Left lobe of liver (tissue), 2 donors: ENCODE data around the gene SERGEF. TPM values are rescaled to one million over a fixed set of nuclear protein-coding genes. Genes with fewer than 3 reads are reported as not detected.
"Not testable (repeated sequence)": the region's sequence is repeated elsewhere in the genome, so short reads cannot be mapped to it uniquely, and the experiment has no call there.

ENCODE experiments used
- ATAC-seq: fragments of 200-7000 bp; cut with Tn5 transposase; one replicate; pipeline ENCODE4 v1.9.1; 2020; ENCODE audit warnings: mild to moderate bottlenecking, moderate library complexity
- DNase-seq: peaks from one replicate; pipeline ENCODE4 v3.0.0-alpha.2; 2020; ENCODE audit warnings: low spot score
- total RNA-seq: library from RNA; stranded (reverse); gene quantifications from one replicate; pipeline ENCODE4 v1.2.1, GENCODE V29; 2021
- donor health status: DM: no; HTN: no; CAD: no; lungs with moderate emphysema.
- donor health status: DM: no; HTN: yes; CAD: no.

The SERGEF gene
- total RNA-seq, 1 donor from 2014 or later, result 13.7 TPM

- ATAC-seq, result no peak
- DNase-seq, result no peak
Observed at GRCh38 chr11:18001191-18001590, 11.7 kb downstream of the SERGEF start.

GRCh38 chr11:18000760-18001159, 12.1 kb downstream of the SERGEF start:
- ATAC-seq (peak; percentile 92), DNase-seq (no peak)

- not testable (repeated sequence) for ATAC-seq, DNase-seq
Observed at GRCh38 chr11:18000128-18000527, 12.7 kb downstream of the SERGEF start.

GRCh38 chr11:17992916-17993315, 19.9 kb downstream of the SERGEF start:
- no peak for DNase-seq
- peak; percentile 69 for ATAC-seq

GRCh38 chr11:17991783-17992433, 20.9 kb downstream of the SERGEF start:
- DNase-seq (no peak), ATAC-seq (peak; percentile 83)

GRCh38 chr11:17989306-17989705, 23.5 kb downstream of the SERGEF start:
- ATAC-seq (no peak), DNase-seq (no peak)

GRCh38 chr11:17988465-17988864, 24.4 kb downstream of the SERGEF start:
- no peak for ATAC-seq
- DNase-seq, result no peak

- ATAC-seq (no peak), DNase-seq (no peak)
Observed at GRCh38 chr11:17987826-17988225, 25.0 kb downstream of the SERGEF start.

- DNase-seq, result no peak
- ATAC-seq, result peak; percentile 69
Observed at GRCh38 chr11:17986711-17987220, 26.1 kb downstream of the SERGEF start.

- ATAC-seq (no peak), DNase-seq (no peak)
Observed at GRCh38 chr11:17986007-17986710, 26.7 kb downstream of the SERGEF start.

GRCh38 chr11:17985517-17985916, 27.3 kb downstream of the SERGEF start:
- no peak for DNase-seq
- peak; percentile 34 for ATAC-seq

GRCh38 chr11:17983569-17983968, 29.3 kb downstream of the SERGEF start:
- no peak for DNase-seq

GRCh38 chr11:17979770-17980371, 33.0 kb downstream of the SERGEF start:
- no peak for DNase-seq
- ATAC-seq, result peak; percentile 76

More at GRCh38 chr11:17983569-17983968, 29.3 kb downstream of the SERGEF start:
- ATAC-seq, result no peak

GRCh38 chr11:17978553-17979287, 34.1 kb downstream of the SERGEF start:
- DNase-seq (peak; percentile 77), ATAC-seq (peak; percentile 92)

GRCh38 chr11:17976651-17977050, 36.2 kb downstream of the SERGEF start:
- ATAC-seq (no peak), DNase-seq (no peak)

- ATAC-seq, result no peak
Observed at GRCh38 chr11:17974246-17974645, 38.6 kb downstream of the SERGEF start.

GRCh38 chr11:17972987-17973386, 39.9 kb downstream of the SERGEF start:
- peak; percentile 78 for ATAC-seq
- DNase-seq, result no peak

More at GRCh38 chr11:17974246-17974645, 38.6 kb downstream of the SERGEF start:
- no peak for DNase-seq

- no peak for ATAC-seq
Observed at GRCh38 chr11:17968206-17968605, 44.6 kb downstream of the SERGEF start.

GRCh38 chr11:17967661-17968060, 45.2 kb downstream of the SERGEF start:
- DNase-seq (no peak), ATAC-seq (no peak)

More at GRCh38 chr11:17968206-17968605, 44.6 kb downstream of the SERGEF start:
- DNase-seq, result no peak

- ATAC-seq, result no peak
- DNase-seq, result no peak
Observed at GRCh38 chr11:17960091-17960490, 52.8 kb downstream of the SERGEF start.

GRCh38 chr11:17958446-17958845, 54.4 kb downstream of the SERGEF start:
- DNase-seq, result no peak
- no peak for ATAC-seq
